SU-DHL-6 (cell line): Measurements from ENCODE around the gene HTT.

Experiments
- EZH2phosphoT487 ChIP-seq: fragments of 200-600 bp; sonication (generic), shearing (Covaris generic); conservative IDR thresholded peaks from 2 replicates; pipeline ENCODE4 v1.6.1; 2018; ENCODE audit warnings: mild to moderate bottlenecking, antibody characterized with exemption, low read length, moderate library complexity, mixed read lengths
- TF ChIP-seq, protein P1 (sequence below): fragments of 200-600 bp; sonication (generic); IDR thresholded peaks from one replicate; pipeline ENCODE4 v1.5.1; 2017; ENCODE audit warnings: antibody characterized with exemption, mild to moderate bottlenecking, low read length, moderate library complexity; ENCODE audit not compliant: insufficient read depth, poor library complexity, severe bottlenecking

DNA sequence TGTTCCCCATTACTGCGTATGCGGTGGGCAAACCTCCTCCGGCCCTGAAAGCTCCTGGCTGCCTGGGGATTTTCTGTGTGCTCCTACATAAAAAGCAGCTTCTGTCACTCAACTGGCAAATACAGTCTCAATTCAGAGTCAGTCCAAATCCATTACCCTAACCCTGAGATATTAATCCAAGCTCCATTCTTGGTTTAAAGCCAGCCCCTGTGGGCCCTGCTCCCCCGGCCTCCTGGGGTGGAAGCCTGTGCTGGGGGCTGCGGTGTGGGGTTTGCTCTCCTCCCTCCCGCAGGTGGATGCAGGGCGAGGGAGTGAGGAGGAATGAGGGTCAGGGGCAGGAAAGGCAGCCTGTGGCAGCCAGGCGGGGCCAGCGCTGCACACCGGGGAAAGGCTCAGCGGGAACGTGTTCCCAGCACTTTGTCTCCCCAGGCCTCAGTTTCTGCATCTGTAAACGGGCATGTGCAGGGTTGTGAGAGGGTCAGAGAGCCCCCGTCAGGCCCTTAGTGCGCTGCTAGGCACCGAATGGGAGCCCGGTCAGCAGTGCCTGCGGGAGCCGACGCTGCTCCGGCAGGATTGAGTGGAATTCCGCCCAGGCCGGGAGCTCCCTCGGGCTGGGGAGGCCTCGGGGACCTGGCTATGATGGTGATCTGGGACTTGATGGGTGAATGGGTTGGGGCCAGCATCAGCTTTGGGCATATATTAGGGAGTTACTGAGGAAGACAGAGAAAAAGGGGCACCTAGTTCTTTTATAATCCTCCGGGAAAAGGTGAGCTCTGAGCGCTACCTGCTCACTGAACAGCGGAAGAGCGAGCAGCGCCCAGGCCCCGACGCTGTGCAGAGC lies 212.1 kb downstream of the HTT start:
- TF ChIP-seq, protein P1, sequence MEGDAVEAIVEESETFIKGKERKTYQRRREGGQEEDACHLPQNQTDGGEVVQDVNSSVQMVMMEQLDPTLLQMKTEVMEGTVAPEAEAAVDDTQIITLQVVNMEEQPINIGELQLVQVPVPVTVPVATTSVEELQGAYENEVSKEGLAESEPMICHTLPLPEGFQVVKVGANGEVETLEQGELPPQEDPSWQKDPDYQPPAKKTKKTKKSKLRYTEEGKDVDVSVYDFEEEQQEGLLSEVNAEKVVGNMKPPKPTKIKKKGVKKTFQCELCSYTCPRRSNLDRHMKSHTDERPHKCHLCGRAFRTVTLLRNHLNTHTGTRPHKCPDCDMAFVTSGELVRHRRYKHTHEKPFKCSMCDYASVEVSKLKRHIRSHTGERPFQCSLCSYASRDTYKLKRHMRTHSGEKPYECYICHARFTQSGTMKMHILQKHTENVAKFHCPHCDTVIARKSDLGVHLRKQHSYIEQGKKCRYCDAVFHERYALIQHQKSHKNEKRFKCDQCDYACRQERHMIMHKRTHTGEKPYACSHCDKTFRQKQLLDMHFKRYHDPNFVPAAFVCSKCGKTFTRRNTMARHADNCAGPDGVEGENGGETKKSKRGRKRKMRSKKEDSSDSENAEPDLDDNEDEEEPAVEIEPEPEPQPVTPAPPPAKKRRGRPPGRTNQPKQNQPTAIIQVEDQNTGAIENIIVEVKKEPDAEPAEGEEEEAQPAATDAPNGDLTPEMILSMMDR = no peak
- TF ChIP-seq EZH2phosphoT487 = no peak
